Kidney glomerular epithelial cell (primary cell): ENCODE measurements around the gene PILRA.
A peak's percentile ranks its signal among the peaks of the same experiment; 100 is the strongest.
"Not testable (repeated sequence)": the region's sequence is repeated elsewhere in the genome, so short reads cannot be mapped to it uniquely, and the experiment has no call there.

Experiments used
- DNase-seq: peaks from one replicate; lab custom pipeline; 2025; lab: John Stamatoyannopoulos, UW

PILRA gene

GRCh38 chr7:100373261-100373831 is at the start of gene PILRA:
Gene PILRA (plus strand): TSS chr7:100373487. CDS start chr7:100373657, 170 bp downstream.
- DNase-seq: no peak

DNA sequence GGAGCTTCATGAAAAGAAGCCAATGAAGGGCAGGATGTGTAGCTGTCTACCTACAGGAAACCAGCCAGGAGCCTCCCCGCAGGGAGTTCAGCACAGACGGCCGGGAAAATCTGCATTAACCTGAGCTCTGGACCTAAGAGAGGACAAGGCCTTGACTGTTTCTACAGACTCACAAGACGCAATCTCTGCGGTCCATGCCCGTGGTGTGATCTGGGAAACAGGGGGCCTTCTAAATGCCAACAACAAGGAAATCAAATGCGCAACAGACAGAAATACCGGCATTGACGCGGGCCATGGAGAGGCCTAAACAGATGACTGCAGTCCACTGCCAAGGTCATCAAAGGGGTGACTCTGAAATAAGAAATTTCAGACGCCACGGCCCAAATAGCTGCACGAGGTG is 49.1 kb upstream of the PILRA start:
- not testable (repeated sequence) for DNase-seq

- not testable (repeated sequence) for DNase-seq
Measured at GRCh38 chr7:100325671-100326070, 47.6 kb upstream of the PILRA start.

DNA sequence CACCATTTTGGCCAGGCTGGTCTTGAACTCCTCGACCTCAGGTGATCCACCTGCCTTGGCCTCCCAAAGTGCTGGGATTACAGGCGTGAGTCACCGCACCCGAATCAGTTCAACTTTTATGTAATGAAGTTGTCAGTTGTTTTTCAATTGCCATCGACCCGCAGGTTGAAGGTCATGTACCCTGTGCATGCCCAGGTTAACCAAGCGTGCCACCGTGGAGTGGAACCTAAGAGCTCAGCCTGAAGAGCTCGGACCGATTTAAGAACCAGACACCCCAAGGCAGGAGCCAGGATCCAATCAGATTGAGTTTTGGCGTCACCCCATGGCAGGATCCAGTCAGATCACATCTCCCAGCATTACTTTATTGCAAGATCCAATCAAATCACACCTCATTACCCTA is 46.4 kb upstream of the PILRA start:
- DNase-seq: not testable (repeated sequence)

- peak; percentile 98 for DNase-seq
Measured at GRCh38 chr7:100335566-100336466, 37.5 kb upstream of the PILRA start.

DNA sequence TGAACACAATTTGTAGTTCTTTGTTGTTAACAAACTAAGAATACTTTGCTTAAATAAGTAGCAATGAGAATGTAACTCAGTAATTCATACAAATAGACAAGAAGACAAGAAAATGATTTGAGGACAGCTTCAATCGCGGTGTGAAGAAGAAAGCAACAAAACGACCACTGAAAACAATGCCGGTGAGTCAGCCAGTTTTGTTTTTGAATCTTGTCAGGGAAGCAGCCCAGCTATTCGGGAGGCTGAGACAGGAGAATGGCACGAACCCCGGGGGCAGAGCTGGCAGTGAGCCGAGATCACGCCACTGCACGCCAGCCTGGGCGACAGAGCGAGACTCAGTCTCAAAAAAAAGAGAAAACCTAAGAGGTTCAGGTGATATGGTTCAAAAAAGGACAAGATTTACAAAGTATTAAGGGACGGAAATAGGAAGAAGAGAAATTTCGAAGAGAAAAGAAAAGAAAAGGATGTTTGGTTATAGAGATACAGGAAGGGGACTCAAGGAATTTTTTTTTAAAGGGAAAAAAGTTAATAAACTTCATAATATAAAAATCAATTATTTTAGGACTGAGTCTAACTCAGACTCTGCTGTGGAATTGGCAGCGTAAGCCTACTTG is 35.1 kb upstream of the PILRA start:
- peak; percentile 78 for DNase-seq

DNA sequence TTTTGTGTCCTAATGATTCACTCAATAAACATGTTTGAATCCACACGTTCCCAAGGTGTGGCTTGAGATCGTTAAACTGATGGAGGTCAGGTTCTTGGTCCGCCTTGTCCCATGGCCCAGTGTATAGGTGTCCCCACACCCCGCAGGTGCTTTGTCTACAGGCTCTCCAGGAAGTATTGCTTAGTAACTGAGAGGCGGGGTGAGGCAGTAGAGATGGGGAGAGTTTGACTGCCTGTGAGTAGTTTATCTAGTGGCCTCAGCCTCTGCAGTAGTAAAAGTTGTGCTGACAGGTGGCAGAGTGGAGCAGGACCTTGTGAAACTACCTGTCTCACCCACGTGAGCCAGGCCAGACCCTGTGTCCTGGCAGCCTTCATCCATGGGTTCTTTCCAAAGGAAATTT is 32.0 kb upstream of the PILRA start:
- DNase-seq: not testable (repeated sequence)

- DNase-seq: no peak
Measured at GRCh38 chr7:100342765-100343164, 30.5 kb upstream of the PILRA start.

GRCh38 chr7:100344124-100344559 is 29.1 kb upstream of the PILRA start:
- DNase-seq: not testable (repeated sequence)

DNA sequence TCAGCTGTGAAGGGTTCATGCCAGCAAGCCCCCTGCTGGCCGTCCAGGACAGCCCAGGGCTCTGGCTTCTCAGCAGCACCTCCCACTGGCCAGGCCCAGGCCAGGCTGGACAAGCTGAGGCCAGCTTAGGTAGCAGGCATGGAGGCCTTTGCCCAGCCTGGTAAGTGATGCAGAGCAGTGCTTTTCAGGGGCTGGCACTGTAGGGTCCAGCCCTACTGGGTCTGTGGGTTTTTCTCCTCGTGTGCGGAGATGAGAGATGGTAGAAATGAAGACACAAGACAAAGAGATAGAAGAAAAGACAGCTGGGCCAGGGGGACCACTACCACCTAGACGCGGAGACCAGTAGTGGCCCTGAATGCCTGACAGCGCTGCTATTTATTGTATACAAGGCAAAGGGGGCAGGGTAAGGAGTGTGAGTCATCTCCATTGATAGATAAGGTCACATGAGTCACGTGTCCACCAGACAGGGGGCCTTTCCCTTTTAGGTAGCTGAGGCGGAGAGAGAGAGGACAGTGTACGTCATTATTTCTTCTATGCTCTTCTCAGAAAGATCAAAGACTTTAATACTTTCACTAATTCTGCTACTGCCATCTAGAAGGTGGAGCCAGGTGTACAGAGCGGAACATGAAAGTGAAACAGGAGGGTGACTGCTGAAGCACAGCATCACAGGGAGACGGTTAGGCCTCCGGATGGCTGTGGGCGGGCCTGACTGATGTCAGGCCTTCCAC is 28.6 kb upstream of the PILRA start:
- DNase-seq: peak; percentile 64

- DNase-seq: peak; percentile 31
Measured at GRCh38 chr7:100345288-100345672, 28.0 kb upstream of the PILRA start.

- no peak for DNase-seq
Measured at GRCh38 chr7:100346921-100347320, 26.4 kb upstream of the PILRA start.

GRCh38 chr7:100348805-100349204 is 24.5 kb upstream of the PILRA start:
- no peak for DNase-seq

DNA sequence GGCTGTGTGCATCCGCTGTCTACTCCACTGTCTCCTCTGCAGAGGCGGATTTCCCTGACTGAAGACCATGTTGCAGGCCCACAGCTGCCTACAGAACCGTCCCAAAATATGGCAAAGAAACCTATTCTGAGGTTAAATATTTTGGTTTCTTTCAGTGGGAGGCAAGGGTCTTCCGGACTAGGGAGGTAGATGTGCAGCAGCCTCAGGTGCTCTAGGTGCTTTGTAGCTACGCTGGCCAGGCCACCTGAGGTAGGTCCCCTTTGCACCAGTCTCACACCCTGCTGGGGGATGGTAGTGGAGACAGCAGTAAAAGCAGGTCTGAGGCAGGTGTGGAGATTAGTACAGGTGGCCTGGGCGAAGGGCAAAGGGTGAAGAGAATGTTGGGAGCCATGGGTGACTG is 23.5 kb upstream of the PILRA start:
- DNase-seq: no peak

GRCh38 chr7:100351657-100352058 is 21.6 kb upstream of the PILRA start:
- no peak for DNase-seq

- not testable (repeated sequence) for DNase-seq
Measured at GRCh38 chr7:100352230-100352781, 21.0 kb upstream of the PILRA start.

GRCh38 chr7:100352984-100353684 is 20.2 kb upstream of the PILRA start:
- no peak for DNase-seq

GRCh38 chr7:100353685-100354330 is 19.5 kb upstream of the PILRA start:
- DNase-seq: no peak

DNA sequence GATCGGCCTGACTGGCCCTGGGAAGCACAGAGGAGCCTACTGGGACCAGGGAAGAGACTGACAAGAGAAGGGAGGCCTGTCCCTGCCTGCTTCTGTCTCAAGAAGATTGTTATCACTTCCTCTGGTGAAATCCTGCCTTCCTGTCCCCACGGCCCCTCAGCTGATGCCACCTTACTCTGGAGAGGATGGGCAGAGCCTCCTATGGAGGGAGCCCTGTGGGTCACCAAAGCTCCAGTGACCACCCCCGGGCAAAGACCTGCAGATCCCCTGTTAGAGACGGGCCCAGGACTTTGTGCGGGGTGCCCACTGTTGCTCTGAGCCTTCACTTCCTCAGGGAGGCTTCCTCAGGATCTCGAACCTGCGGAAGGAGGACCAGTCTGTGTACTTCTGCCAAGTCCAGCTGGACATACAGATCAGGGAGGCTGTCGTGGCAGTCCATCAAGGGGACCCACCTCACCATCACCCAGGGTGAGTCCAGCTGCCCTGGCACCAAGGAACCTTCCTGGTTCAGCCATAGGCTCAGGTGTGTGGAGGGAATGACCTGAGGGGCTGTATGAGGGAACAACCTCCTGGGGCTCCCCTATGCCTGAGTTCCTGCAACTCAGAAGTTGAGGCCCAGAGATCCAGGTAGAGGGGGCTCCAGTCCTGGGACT is 16.7 kb upstream of the PILRA start:
- DNase-seq: no peak

DNA sequence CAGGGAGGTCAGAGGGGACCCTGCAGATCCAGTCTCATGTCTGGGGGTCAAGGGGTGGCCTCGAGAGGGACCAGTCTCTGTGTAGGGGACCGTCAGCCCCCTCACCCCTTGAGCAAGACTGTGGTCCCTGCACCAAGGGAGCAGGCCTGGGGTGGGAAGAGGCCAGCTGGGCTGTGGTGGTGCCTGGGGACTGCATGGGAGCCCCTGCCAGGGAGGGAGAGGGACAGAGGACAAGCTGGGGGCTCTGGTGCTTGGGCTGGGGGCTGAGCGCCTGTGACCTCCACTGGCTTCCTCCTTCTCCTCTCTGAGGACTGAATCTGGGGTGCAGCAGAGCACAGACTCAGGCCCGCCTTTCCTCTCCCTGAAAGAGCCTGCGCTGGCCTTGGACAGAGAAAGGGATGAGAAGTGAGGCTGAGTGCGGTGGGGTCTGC is 16.1 kb upstream of the PILRA start:
- no peak for DNase-seq
